HFFc6 (cell line): Measurements from ENCODE around the gene CPED1. TPM values are rescaled to one million over a fixed set of nuclear protein-coding genes. Genes with fewer than 3 reads are reported as not detected.

ENCODE experiments used
- DNase-seq: peaks from one replicate; pipeline ENCODE4 v3.0.0-alpha.2; 2018
- H3K27ac Mint-ChIP-seq: 2 replicates; pipeline ENCODE4 v1.8.0; 2020; ENCODE audit warnings: mild to moderate bottlenecking, mixed read lengths
- H3K27me3 Mint-ChIP-seq: 2 replicates; pipeline ENCODE4 v1.8.0; 2021; ENCODE audit warnings: mild to moderate bottlenecking, moderate library complexity, mixed read lengths; ENCODE audit not compliant: insufficient read depth
- H3K36me3 Mint-ChIP-seq: 2 replicates; pipeline ENCODE4 v1.8.0; 2021; ENCODE audit warnings: low read depth, mixed read lengths
- H3K4me1 Mint-ChIP-seq: 2 replicates; pipeline ENCODE4 v1.8.0; 2020; ENCODE audit warnings: low read depth, mixed read lengths
- H3K4me3 Mint-ChIP-seq: 2 replicates; pipeline ENCODE4 v1.8.0; 2020; ENCODE audit warnings: mild to moderate bottlenecking, moderate library complexity, mixed read lengths
- H3K9me3 Mint-ChIP-seq: 2 replicates; pipeline ENCODE4 v1.8.0; 2020; ENCODE audit warnings: mild to moderate bottlenecking, mixed read lengths
- CTCF ChIP-seq: fragments of 200-600 bp; sonication (generic); IDR thresholded peaks from 2 replicates; pipeline ENCODE4 v1.5.0; 2021; ENCODE audit warnings: antibody characterized with exemption, mild to moderate bottlenecking
- total RNA-seq, 6 experiments: library from RNA; stranded (reverse); fragmentation: NEBNext Ultra II Directional; extraction: Animal tissue kit (Norgen Biotek cat#: 25700); gene quantifications; 2 replicates in 1 of 6; 3 replicates in 5 of 6; pipeline ENCODE4 v1.2.3, GENCODE V29; 2021

CPED1 gene
- total RNA-seq, 6 experiments from 2014 or later, result 85.0 to 112 (median 95.9) TPM

GRCh38 chr7:120944826-120945562 lies 43.5 kb upstream of the CPED1 start:
- H3K36me3 Mint-ChIP-seq, result no peaks in the 10 kb centered on the region
- no peak overlapping the region for H3K4me3 Mint-ChIP-seq
- peaks cover 18% of the 10 kb centered on the region for H3K4me1 Mint-ChIP-seq
- H3K9me3 Mint-ChIP-seq, result no peaks in the 10 kb centered on the region
- DNase-seq, result no peak
- no peak for TF ChIP-seq CTCF
- peaks cover 8% of the 10 kb centered on the region for H3K27me3 Mint-ChIP-seq
- no peak overlapping the region for H3K27ac Mint-ChIP-seq

GRCh38 chr7:120947980-120948379 lies 40.5 kb upstream of the CPED1 start:
- H3K4me3 Mint-ChIP-seq, result no peak overlapping the region
- H3K27me3 Mint-ChIP-seq, result peaks cover 5% of the 10 kb centered on the region
- no peaks in the 10 kb centered on the region for H3K36me3 Mint-ChIP-seq
- H3K4me1 Mint-ChIP-seq, result peaks cover 31% of the 10 kb centered on the region
- H3K27ac Mint-ChIP-seq, result no peak overlapping the region
- no peak for DNase-seq
- TF ChIP-seq CTCF, result no peak
- H3K9me3 Mint-ChIP-seq, result no peaks in the 10 kb centered on the region

GRCh38 chr7:120949393-120949911 lies 39.1 kb upstream of the CPED1 start:
- Mint-ChIP-seq H3K9me3 (no peaks in the 10 kb centered on the region), H3K27ac (no peak overlapping the region; the same call in 1 of the 2 replicates), H3K27me3 (peaks cover 5% of the 10 kb centered on the region), H3K4me3 (peak overlapping the region; percentile 95), H3K36me3 (no peaks in the 10 kb centered on the region), H3K4me1 (peaks cover 31% of the 10 kb centered on the region)
- no peak for TF ChIP-seq CTCF
- DNase-seq, result no peak

GRCh38 chr7:120949998-120950538 lies 38.4 kb upstream of the CPED1 start:
- no peak for TF ChIP-seq CTCF
- Mint-ChIP-seq H3K27ac (peak overlapping the region; percentile 98), H3K4me3 (peak overlapping the region; percentile 95), H3K4me1 (peaks cover 26% of the 10 kb centered on the region), H3K27me3 (peaks cover 5% of the 10 kb centered on the region; the same call in 1 of the 2 replicates), H3K9me3 (no peaks in the 10 kb centered on the region), H3K36me3 (no peaks in the 10 kb centered on the region)
- DNase-seq, result no peak

- peak within 1 kb of the TSS; percentile 95 for H3K4me3 Mint-ChIP-seq
- H3K27ac Mint-ChIP-seq, result peak within 1 kb of the TSS; percentile 98
- no peaks in the 10 kb centered on the region for H3K9me3 Mint-ChIP-seq
- H3K4me1 Mint-ChIP-seq, result peaks cover 24% of the 10 kb centered on the region
- no peaks in the 10 kb centered on the region; the same call in 1 of the 2 replicates for H3K27me3 Mint-ChIP-seq
- no peak for TF ChIP-seq CTCF
- H3K36me3 Mint-ChIP-seq, result peaks cover 4% of the 10 kb centered on the region
- DNase-seq, result peak; percentile 97
Observed at GRCh38 chr7:120950539-120951308, 37.8 kb upstream of the CPED1 start, which contains the start of gene ING3. Gene ING3, plus strand, starts transcription at chr7:120950777. Its CDS starts 120 bp downstream, at chr7:120950897.
